Ectodermal cell (in vitro differentiated cells): ENCODE measurements around the gene VEGFA.

Experiments
- H3K27ac ChIP-seq: 2 replicates; pipeline ENCODE4 v1.7.0; 2013; ENCODE audit warnings: mild to moderate bottlenecking, low read depth, low read length; ENCODE audit not compliant: insufficient read depth, poor library complexity, severe bottlenecking
- H3K27me3 ChIP-seq: 2 replicates; pipeline ENCODE4 v1.7.0; 2013; ENCODE audit warnings: mild to moderate bottlenecking, low read length; ENCODE audit not compliant: insufficient read depth, control insufficient read depth, poor library complexity, severe bottlenecking
- H3K36me3 ChIP-seq: one replicate; pipeline ENCODE4 v1.7.0; 2013; ENCODE audit warnings: low read length; ENCODE audit not compliant: control insufficient read depth, insufficient read depth
- H3K4me1 ChIP-seq: one replicate; pipeline ENCODE4 v1.7.0; 2013; ENCODE audit warnings: low read length; ENCODE audit not compliant: control insufficient read depth, insufficient read depth
- H3K4me3 ChIP-seq: 2 replicates; pipeline ENCODE4 v1.7.0; 2013; ENCODE audit warnings: low read depth, low read length, control low read depth; ENCODE audit not compliant: insufficient read depth
- H3K9me3 ChIP-seq: 2 replicates; pipeline ENCODE4 v1.7.0; 2013; ENCODE audit warnings: mild to moderate bottlenecking, low read length, moderate library complexity; ENCODE audit not compliant: control insufficient read depth
- WGBS, 2 experiments: methylation state at CpG; one replicate each; pipeline ENCODE4 v1.1.7; 2013; ENCODE audit warnings: missing lambda C conversion rate in 2 of 2; 5-methylcytosine and 5-hydroxymethylcytosine counted together

Gene VEGFA

GRCh38 chr6:43766500-43766853, 3.5 kb upstream of the VEGFA start:
- Histone ChIP-seq H3K27me3 (peaks cover 3% of the 10 kb centered on the region), H3K4me1 (peaks cover 29% of the 10 kb centered on the region), H3K4me3 (no peak overlapping the region), H3K27ac (no peak overlapping the region), H3K36me3 (no peaks in the 10 kb centered on the region), H3K9me3 (no peaks in the 10 kb centered on the region)
- WGBS, 2 experiments: 80 to 89% methylated on average over 1 of the region's 1 CpG

DNA sequence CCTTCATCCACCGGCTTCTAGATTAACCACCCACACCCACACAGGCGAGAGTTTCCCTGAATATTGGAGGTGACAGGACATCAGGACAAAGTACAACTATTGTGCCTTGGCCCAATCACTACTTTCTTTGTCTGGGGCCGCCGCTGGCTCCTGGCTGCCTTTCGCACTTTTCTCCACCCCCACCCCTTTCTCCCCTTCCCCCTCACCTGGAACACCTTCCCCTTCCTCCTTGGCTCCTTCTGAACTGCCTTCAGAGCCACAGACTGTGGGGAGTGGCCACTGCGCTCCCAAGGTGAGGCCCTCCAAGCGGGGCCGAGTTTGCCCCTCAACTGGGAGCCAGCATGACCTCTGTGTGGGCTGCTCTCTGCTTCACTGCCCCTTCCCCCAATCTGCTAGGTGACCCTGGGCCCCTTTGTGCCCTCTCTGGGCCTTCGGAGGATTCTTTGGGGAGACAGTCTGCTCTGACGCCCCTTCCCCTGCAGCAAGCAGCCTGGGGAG, 3.0 kb upstream of the VEGFA start:
- Histone ChIP-seq H3K36me3 (no peaks in the 10 kb centered on the region), H3K27me3 (peaks cover 9% of the 10 kb centered on the region), H3K27ac (no peak overlapping the region), H3K4me3 (no peak overlapping the region), H3K9me3 (no peaks in the 10 kb centered on the region), H3K4me1 (peaks cover 29% of the 10 kb centered on the region)
- WGBS, 2 experiments: 65 to 69% methylated on average over 10 of the region's 10 CpGs

DNA sequence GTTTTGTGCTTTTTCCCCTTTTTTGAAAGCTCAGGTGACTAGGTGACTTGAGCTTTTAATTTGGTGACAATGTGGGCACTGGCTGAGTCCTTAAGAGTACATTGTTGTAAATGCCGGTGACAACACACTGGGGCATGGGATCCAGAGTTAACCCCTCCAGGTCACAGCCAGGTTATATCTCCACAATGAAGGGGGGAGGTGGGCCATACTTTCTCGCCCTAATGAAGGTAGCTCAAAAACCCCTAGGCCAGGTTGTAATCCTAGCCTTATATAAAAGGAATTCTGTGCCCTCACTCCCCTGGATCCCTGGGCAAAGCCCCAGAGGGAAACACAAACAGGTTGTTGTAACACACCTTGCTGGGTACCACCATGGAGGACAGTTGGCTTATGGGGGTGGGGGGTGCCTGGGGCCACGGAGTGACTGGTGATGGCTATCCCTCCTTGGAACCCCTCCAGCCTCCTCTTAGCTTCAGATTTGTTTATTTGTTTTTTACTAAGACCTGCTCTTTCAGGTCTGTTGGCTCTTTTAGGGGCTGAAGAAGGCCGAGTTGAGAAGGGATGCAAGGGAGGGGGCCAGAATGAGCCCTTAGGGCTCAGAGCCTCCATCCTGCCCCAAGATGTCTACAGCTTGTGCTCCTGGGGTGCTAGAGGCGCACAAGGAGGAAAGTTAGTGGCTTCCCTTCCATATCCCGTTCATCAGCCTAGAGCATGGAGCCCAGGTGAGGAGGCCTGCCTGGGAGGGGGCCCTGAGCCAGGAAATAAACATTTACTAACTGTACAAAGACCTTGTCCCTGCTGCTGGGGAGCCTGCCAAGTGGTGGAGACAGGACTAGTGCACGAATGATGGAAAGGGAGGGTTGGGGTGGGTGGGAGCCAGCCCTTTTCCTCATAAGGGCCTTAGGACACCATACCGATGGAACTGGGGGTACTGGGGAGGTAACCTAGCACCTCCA, 2.2 kb upstream of the VEGFA start:
- WGBS, 2 experiments: 83 to 86% methylated on average over 8 of the region's 8 CpGs
- peaks cover 14% of the 10 kb centered on the region for H3K27me3 ChIP-seq
- H3K36me3 ChIP-seq: no peaks in the 10 kb centered on the region
- H3K4me1 ChIP-seq: peaks cover 28% of the 10 kb centered on the region
- H3K9me3 ChIP-seq: no peaks in the 10 kb centered on the region
- no peak overlapping the region for H3K4me3 ChIP-seq
- H3K27ac ChIP-seq: no peak overlapping the region

DNA sequence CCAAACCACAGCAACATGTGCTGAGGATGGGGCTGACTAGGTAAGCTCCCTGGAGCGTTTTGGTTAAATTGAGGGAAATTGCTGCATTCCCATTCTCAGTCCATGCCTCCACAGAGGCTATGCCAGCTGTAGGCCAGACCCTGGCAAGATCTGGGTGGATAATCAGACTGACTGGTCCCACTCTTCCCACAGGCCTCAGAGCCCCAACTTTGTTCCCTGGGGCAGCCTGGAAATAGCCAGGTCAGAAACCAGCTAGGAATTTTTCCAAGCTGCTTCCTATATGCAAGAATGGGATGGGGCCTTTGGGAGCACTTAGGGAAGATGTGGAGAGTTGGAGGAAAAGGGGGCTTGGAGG, 1.5 kb upstream of the VEGFA start:
- no peaks in the 10 kb centered on the region for H3K9me3 ChIP-seq
- peaks cover 14% of the 10 kb centered on the region for H3K27me3 ChIP-seq
- H3K4me1 ChIP-seq: peaks cover 28% of the 10 kb centered on the region
- no peaks in the 10 kb centered on the region for H3K36me3 ChIP-seq
- H3K4me3 ChIP-seq: no peak overlapping the region
- 75 to 80% methylated on average over 1 of the region's 1 CpG for WGBS, 2 experiments
- H3K27ac ChIP-seq: no peak overlapping the region

DNA sequence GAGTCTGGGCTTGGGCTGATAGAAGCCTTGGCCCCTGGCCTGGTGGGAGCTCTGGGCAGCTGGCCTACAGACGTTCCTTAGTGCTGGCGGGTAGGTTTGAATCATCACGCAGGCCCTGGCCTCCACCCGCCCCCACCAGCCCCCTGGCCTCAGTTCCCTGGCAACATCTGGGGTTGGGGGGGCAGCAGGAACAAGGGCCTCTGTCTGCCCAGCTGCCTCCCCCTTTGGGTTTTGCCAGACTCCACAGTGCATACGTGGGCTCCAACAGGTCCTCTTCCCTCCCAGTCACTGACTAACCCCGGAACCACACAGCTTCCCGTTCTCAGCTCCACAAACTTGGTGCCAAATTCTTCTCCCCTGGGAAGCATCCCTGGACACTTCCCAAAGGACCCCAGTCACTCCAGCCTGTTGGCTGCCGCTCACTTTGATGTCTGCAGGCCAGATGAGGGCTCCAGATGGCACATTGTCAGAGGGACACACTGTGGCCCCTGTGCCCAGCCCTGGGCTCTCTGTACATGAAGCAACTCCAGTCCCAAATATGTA, 957 bp upstream of the VEGFA start:
- H3K27ac ChIP-seq: no peak overlapping the region
- no peaks in the 10 kb centered on the region for H3K36me3 ChIP-seq
- H3K27me3 ChIP-seq: peaks cover 14% of the 10 kb centered on the region
- H3K4me1 ChIP-seq: peaks cover 33% of the 10 kb centered on the region
- 75 to 76% methylated on average over 8 of the region's 8 CpGs for WGBS, 2 experiments
- H3K9me3 ChIP-seq: no peaks in the 10 kb centered on the region
- H3K4me3 ChIP-seq: no peak overlapping the region

- H3K4me1 ChIP-seq: peaks cover 46% of the 10 kb centered on the region
- H3K4me3 ChIP-seq: peak overlapping the region; percentile 75
- WGBS, 2 experiments: 0% methylated on average over 83 to 84 of the region's 84 CpGs
- no peak overlapping the region for H3K27ac ChIP-seq
- H3K9me3 ChIP-seq: no peaks in the 10 kb centered on the region
- H3K36me3 ChIP-seq: no peaks in the 10 kb centered on the region
- peaks cover 14% of the 10 kb centered on the region for H3K27me3 ChIP-seq
Measured at GRCh38 chr6:43770372-43771209, 580 bp downstream of the VEGFA start.

DNA sequence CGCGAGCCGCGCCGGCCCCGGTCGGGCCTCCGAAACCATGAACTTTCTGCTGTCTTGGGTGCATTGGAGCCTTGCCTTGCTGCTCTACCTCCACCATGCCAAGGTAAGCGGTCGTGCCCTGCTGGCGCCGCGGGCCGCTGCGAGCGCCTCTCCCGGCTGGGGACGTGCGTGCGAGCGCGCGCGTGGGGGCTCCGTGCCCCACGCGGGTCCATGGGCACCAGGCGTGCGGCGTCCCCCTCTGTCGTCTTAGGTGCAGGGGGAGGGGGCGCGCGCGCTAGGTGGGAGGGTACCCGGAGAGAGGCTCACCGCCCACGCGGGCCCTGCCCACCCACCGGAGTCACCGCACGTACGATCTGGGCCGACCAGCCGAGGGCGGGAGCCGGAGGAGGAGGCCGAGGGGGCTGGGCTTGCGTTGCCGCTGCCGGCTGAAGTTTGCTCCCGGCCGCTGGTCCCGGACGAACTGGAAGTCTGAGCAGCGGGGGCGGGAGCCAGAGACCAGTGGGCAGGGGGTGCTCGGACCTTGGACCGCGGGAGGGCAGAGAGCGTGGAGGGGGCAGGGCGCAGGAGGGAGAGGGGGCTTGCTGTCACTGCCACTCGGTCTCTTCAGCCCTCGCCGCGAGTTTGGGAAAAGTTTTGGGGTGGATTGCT, 1.3 kb downstream of the VEGFA start:
- Histone ChIP-seq H3K36me3 (no peaks in the 10 kb centered on the region), H3K9me3 (no peaks in the 10 kb centered on the region), H3K4me3 (peak overlapping the region; percentile 75), H3K27ac (no peak overlapping the region), H3K27me3 (peaks cover 14% of the 10 kb centered on the region), H3K4me1 (peaks cover 40% of the 10 kb centered on the region)
- WGBS, 2 experiments: 0% methylated on average over 66 of the region's 66 CpGs

GRCh38 chr6:43771858-43772680, 2.1 kb downstream of the VEGFA start:
- H3K4me1 ChIP-seq: peaks cover 35% of the 10 kb centered on the region
- 1% methylated on average over 48 of the region's 48 CpGs for WGBS, 2 experiments

DNA sequence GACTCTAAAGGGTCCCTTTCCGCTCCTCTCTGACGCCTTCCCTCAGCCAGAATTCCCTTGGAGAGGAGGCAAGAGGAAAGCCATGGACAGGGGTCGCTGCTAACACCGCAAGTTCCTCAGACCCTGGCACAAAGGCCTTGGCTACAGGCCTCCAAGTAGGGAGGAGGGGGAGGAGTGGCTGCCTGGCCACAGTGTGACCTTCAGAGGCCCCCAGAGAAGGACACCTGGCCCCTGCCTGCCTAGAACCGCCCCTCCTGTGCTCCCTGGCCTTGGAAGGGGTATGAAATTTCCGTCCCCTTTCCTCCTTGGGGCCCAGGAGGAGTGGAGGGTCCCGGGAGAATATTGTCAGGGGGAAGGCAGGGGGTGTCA, 2.7 kb downstream of the VEGFA start:
- Histone ChIP-seq H3K27ac (no peak overlapping the region), H3K36me3 (peaks cover 3% of the 10 kb centered on the region), H3K4me3 (peak overlapping the region; percentile 75), H3K27me3 (peaks cover 14% of the 10 kb centered on the region), H3K9me3 (no peaks in the 10 kb centered on the region), H3K4me1 (peaks cover 31% of the 10 kb centered on the region)
- 19 to 23% methylated on average over 7 of the region's 7 CpGs for WGBS, 2 experiments

More at GRCh38 chr6:43771858-43772680, 2.1 kb downstream of the VEGFA start:
- Histone ChIP-seq H3K27ac (no peak overlapping the region), H3K27me3 (peaks cover 14% of the 10 kb centered on the region), H3K36me3 (no peaks in the 10 kb centered on the region), H3K9me3 (no peaks in the 10 kb centered on the region), H3K4me3 (peak overlapping the region; percentile 75)
